SK-N-MC (cell line): ENCODE data around the gene TRIM9.

ENCODE experiments used
- EZH2 ChIP-seq: fragments of 200-600 bp; sonication (generic); IDR thresholded peaks from one replicate; pipeline ENCODE4 v1.6.1; 2017; ENCODE audit warnings: antibody characterized with exemption
- POLR2AphosphoS5 ChIP-seq: IDR thresholded peaks from 2 replicates; pipeline ENCODE4 v1.6.1; 2012; ENCODE audit warnings: mild to moderate bottlenecking, low read depth, low read length, borderline replicate concordance

GRCh38 chr14:51138404-51139103, 43.6 kb upstream of the TRIM9 start:
- TF ChIP-seq POLR2AphosphoS5: no peak
- TF ChIP-seq EZH2: no peak
